HG03442 (cell line): ENCODE data around the gene EMC10.

Source experiments
- ATAC-seq: cut with Tn5 transposase; IDR thresholded peaks from one replicate; pipeline ENCODE4 v1.9.1; 2021; ENCODE audit warnings: mild to moderate bottlenecking, moderate library complexity; ENCODE audit not compliant: unreplicated experiment

The EMC10 gene

DNA sequence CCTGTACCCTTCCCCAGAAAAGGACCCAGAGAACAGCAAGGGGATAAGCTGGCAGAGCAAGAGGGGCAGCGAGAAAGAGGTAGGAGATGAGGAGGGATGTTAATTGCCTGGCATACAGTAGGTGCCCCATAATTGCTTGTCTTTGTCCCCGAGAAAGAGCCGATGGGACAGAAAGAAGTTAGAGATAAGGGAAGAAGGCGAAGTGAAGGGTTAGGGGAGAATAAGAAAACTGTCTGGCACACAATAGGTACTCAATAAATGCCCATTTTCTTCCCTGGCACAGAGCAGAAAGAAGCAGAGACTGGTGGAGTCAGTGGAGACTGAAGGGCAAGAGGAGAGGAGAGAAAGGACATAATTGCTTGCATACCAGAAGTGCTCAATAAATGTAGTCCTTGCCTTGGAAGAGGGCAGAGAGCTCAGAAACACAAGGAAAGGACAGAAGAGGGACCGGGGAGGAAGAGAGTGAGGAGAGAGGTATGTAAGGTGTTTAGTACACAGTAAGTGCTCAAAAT lies 18.8 kb downstream of the EMC10 start:
- no peak for ATAC-seq

DNA sequence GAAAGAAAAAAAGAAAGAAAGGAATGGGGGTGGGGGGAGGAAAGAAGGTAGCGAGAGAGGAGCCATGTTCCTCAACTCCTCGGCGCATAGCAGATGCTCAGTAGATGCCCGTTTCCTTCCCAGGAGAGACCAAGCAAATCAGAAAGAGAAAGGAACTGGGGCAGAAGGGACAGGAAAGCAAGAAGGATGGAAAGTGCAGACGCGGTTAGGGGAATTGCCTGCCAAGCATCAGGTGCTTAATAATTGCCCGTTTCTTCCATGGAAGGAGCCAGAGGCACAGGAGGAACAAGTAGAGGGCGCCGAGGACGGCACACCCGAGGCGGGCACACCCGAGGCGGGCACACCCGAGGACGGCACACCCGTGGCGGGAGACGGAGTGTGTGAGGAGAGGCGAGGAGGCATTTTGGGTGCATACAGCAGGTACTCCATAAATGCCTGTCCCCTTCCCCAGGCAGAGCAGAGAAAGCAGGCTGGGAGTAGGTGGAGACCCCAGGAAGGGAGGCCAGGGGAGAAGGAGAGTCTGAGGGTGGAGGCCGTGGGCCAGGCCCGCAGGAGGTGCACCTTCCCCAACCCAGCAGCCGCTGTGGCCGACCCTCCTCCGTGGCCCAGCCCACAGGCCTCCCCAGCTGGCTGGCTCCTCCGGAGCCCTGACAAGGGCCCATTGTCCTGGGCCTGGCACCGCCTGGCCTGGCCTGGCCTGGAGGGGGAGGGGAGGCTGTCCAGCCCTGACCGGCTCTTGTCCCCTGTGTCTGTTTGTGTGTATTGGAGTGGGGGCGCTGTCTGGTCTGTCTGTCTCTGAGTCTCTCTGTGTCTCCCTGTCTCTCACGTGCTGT lies 20.1 kb downstream of the EMC10 start:
- no peak for ATAC-seq

DNA sequence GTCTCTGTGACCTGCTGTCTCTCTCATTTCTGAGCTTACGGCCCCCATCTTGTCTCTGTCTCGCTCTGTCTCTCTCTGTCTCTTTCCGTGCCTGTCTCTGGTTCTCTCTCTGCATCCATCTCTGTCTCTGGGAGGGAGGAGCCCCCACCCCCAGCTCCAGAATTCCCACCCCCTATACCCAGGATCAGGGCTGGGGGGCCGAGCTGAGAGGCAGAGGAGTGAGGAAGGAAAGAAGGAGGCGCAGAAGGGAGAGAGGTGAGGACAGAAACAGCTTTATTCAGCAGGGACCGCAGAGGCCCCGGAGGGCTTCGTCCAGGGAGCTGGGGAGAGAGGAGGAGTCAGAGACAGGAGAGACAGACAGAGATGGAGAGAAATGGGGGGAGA lies 20.7 kb downstream of the EMC10 start:
- ATAC-seq, result no peak

DNA sequence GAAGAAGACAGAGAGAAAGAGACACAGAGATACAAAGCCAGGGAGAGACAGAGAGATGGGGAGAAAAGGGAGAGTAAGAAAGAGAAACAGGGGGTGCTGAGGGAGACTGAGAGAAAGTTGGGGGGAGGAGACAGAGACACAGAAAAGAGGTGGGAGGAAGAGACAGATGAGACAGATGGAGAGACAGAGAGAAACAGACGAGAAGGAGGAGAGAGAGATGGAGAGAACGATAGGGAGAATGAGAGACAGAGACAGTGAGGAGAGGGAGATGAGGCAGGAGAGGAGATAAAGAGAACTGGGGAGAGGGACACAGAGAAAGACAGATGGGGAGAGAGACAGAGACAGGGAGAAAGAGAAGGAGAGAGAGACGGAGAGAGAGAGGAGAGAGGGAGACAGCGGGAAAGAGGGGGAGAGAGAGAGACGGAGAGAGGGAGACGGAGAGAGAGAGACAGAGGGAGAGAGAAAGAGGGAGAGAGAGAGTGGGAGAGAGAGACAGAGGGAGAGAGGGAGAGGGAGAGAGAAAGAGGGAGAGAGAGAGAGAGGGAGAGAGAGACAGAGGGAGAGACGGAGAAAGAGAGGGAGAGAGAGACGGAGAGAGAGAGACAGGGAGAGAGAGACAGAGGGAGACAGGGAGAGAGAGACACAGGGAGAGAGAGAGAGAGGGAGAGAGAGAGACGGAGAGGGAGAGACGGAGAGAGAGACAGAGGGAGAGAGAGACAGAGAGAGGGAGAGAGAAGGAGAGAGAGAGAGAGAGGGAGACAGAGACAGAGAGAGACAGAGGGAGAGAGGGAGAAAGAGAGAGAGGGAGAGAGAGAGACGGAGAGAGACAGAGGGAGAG lies 22.1 kb downstream of the EMC10 start:
- ATAC-seq, result no peak

DNA sequence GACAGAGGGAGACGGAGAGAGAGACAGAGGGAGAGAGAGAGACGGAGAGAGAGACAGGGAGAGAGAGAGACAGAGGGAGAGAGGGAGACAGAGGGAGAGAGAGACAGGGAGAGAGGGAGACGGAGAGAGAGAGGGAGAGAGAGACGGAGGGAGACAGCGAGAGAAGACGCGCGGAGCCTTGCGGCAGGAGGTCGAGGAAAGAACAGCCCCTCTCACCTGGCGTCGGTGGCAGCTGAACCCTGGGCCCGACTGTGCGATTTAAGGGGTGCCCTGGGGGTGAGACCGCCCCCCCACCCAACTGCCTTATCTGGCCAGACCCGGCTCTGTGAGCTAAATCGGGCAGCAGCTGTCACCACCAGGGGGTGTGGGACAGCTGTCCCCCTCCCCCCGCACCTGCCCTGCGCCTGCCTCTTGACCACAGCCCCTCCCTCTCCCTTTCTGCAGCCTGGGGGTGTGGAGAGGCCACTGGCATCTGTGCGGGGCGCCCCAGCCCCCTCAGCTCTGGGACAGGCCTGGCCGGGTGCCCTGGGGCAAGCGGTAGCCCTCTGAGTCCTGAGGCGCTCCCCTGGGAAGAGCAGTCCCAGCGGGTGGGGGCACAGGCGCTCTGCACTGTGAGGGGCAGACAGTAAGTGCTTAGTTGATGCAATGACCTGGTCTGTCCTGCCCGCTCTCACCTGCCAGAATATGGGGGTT lies 23.9 kb downstream of the EMC10 start:
- ATAC-seq, result no peak

DNA sequence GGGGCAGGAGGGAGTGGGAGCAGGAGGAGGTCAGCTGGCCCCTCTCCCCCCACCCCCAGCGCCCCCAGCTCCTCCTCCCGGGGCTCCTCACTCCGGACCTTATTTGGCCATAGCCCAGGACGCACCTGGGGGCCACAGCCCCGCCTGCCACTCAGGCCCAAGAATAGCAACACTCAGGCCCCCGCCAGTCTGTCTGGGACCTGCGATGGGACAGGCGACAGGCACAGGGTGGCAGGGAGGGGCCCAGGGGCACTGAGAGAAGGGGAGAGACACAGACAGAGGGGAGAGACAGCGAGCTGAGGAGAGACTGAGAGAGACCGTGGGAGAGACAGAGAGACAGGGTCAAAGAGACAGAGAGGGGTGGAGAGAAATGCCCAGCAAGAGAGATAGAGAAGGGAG lies 24.4 kb downstream of the EMC10 start:
- no peak for ATAC-seq

DNA sequence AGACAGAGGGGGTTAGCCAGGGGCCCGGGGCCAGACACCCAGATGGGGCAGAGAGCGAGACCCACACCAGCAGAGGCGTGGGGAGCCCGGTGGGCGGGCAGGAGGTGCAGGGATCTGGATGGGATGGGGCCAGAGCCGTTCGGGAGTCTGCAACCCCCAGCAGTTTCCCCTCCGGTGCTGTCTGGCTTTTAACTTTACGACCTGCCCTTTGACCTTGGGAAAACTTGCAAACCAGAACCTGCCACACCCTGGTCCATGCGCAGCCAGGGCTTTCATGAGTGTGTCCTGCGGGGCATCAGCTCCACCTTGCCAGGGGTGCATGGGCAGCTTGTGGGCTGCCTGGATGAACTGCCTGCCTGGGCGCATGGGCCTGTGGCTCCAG lies 24.9 kb downstream of the EMC10 start:
- no peak for ATAC-seq

DNA sequence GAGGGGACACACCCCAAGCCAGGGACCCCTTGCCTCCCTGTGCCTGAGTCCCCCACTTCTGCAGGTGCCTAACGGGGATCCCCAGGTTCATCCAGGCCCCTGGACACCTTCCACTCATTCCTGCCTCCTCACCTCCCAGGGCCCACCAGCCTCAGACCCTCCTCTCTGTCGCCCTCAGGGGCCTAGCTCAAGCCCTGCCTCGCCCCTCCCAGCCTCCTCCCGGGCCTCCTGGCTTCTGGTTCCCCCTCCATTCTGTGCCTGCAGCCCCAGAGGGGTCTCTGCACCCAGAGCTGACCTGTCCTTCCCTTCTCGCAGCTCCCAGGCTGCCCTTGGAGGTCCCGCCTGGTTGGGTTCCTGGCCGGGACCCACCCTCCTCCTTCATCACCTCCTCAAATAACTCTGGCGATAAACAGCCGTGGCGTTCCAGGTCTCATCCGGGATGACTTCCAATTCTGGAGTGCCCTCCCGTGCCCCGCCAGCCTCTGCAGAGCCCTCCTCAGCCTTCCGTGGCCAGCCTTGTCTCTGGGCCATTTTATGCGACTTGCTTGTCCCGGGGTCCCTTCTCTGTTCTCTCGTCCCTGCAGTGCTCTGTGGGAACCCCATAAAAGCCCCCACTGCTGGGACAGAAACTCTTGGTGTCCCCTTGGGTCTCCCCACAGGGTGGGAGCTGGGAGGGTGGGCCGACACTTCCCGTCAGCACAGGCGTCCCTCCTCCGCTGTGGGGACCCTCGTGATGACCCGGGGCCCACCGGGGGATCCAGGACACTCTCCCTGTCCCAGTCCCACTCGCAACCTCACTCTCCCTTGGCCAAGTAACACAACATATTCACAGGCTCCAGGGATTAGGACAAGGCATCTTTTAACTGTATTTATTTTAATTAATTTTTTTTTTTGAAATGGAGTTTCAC lies 25.5 kb downstream of the EMC10 start:
- no peak for ATAC-seq

DNA sequence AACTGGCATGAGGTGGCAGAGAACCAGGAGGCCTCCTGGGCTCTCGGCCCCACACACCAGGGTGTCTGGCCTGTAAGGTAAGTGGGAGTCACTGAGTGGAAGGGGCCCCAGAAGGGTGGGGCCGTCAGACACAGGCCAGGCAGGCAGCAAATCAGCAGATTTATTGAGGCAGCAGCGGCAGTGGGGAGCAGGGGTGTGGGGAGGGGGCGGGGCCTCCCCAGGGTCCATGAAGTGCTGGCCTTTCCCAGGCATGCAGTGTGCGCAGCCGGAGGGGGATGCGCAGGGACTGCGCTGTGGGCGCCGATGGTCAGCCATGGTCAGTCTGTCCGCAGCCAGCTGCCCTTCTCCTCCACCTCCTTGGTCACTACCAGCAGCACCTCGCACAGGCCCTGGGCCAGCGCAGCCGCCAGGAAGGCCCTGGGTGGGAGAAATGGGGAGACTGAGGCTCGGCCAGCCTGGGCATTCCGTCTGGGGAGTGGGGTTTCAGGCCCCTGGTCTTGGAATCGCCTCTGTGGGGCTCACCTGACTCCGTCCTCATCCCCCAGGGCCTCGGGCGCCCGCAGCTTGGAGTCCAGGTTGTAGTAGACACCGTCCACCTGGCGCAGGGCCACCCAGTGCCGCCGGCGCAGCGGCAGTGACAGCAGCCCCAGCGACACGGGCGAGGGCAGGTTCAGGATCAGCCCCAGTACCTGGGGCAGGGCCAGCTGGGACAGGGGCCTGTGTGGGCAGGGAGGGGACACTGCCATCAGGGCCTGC lies 29.7 kb downstream of the EMC10 start:
- ATAC-seq, result no peak

DNA sequence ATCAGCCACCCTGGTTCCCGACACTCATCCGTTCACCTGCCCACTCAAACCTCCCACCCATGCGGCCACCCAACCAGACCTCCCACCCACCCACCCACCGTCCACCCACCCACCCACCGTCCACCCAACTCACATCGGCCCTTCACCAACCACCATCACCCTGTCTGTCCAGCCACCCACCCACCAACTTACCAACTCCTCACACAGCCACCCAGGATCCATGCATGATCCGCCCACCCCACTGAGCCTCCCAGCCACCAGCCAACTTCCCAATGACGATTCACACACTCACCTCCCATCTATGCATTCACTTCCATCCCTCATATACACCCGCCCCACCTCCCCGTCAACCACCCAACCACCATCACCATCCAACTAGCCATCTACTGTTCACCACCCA lies 30.4 kb downstream of the EMC10 start:
- no peak for ATAC-seq

DNA sequence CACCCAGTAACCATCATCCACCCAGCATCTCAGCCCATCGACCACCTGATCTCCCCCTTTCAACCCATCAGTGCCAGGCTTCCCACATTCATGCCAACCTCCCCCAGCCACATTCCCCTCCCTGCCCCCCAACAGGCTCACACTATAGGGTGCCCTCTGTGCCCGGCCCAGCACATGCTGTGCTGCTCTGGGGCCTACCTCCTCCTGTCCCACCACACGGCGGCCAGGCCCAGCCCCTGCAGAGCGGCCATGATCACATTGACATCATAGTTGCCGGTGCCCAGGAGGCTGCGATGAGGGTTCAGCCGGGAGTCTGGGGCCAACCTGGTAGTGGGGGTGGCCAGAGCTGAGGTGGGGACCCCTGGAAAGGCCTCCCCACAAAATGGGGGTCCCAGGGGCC lies 31.1 kb downstream of the EMC10 start:
- no peak for ATAC-seq

DNA sequence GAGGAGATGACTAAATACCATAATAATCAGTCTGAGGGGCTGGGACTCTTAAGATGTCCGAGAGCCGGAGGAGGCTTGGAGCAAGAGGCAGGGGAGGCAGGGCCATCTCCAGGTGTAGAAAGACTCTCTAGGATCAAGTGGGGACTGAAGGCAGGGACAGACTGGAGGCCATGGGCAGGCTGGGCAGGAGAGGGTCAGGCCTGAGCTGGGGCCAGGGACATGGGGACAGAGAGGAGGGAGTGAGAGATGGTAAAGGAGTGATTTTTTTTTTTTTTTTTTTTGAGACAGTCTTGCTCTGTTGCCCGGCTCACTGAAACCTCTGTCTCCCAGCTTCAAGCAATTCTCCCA lies 32.5 kb downstream of the EMC10 start:
- no peak for ATAC-seq

DNA sequence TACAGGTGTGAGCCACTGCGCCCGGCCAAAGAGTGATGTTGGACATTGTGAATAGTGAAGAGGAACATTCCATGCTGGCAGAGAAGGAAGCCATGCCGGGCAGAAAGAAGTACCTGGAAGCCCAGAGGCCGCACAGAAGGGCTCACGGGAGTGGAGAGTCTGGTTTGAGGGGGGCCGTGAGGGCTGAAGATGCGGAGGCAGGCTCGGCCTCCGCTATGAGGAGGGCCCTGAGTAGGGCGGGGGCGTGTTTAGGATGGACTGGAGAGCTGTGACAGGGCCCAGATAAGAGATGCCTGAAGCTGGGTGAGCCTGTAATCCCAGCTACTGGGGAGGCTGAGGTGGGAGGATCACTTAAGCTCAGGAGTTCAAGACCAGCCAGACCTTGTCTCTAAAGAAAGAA lies 33.1 kb downstream of the EMC10 start:
- no peak for ATAC-seq

DNA sequence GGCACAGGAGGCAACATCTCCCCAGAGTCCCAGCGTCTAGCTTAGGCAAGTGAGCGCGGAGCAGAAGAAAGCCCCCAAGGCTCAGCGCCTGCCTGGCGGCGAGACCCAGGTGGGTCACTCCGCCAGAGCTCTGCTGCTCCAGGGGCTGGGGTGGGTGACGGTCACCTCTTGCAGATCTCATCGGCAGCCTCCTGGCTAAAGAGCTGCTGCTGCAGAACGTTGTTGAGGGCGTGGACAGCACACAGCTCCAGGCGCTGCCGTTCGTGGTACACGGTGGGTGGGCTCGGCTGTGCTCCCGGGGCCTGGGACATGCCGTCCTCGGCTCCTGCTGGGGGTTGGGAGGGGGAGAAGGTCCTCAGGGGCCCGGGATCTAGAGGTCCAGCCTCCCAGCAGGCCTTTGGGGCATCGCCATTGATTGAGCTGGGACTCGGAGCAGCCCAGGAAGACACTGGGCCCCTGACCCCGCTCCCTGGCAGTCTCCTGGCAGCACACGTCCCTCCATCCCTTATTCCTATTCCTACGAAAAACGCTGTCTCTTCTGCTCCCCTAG lies 33.9 kb downstream of the EMC10 start:
- no peak for ATAC-seq

DNA sequence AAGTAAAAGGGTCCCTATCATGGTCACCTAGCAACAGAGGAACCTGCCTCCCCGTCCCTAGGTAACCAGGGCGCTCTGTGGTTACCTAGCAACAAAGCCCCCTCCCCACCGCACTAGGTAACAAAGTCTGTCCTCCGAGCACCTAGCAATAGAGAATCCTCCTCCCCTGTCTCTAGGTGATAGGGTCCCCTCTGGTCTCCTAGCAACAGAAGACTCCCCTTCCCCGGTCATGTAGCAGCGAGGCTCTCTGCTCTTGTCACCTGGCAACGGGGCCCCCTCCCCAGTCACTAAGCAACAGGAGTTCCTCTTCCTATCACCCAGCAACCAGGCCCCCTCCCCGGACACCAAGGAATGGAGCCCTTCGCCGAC lies 34.4 kb downstream of the EMC10 start:
- no peak for ATAC-seq

DNA sequence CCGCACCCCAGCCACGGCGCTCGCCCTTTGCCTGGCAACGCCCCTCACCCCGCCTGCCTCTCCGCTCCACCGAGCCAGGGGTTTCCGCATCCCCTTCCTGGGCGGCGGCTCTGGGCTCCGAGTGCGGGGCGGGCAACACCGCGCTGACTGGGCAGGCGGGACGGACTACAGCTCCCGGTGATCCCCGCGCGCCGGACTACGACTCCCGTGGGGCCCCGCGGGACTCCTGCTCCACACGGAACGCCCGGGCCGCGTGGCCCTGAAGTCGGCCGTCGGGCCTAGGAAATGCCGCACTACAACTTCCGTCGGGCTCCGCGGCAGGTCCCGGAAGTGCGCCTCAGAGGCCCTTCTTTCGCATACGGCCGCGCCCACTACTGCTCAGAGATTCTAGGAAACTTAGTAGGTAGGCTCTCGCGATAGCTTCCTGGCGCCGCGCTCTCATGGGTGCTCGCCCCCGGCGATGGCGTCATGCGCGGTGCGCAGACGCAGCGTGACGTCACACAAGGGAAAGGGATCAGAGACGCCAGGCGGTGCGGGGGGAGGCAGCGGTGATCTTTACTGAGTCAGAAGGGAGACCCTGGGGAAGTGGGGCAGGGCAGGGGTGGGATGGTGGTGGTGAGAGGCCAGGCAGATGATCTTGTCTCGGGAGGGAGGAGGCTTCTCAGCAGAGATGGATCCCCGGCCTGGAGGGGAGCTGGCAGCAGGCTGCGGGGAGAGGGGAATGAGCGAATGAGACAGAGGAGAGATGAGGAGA lies 34.9 kb downstream of the EMC10 start, which contains the start of gene JOSD2:
Gene JOSD2 (minus strand): TSS at position 123 of the 754 bp plus-strand sequence. CDS start 760 bp downstream, outside the sequence.
- peak; percentile 88 for ATAC-seq

DNA sequence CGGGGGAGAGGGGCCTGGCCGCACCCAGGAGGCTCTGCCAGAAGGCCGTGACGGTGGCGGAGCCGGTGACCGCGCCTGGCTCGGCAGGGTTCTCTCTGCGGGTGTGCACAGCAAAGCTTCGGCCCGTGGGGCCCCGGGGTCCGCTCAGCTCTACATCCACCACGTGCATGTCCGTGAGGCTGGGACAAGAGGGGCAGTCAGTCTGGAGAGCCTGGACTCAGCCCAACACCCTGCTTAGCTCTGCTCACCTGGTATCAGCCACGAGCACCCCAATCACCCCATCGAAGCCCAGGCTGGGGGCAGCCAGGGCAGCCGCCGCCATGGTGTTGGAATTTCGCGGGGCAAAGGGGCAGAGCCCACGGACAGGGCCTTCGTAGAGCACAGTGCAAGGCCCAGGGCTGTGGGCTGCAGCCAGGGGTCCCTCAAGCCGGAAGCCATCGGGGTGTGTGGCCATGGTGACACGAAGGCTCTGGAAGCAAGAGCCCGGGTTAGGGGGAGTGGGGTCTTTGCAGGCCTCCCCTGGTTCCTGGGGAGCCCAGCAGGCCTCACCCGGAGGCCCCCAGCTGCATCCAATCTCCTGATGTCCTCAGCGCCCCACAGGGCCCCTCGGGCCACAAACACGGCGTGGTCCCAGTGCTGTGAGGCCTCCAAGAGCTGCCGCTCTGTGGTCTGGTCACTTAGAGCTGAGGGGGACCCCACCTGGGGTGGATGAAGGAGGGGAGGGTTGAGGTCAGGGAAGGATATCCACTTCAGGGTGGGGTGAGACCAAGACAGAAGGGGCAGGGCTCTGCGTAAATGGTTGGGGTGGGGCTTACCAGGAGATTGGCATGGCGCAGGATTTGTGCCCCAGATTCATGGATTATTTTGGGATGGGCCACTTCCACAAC lies 36.0 kb downstream of the EMC10 start:
- ATAC-seq, result no peak
